ENCODE data around the gene RPS6KB2.

The RPS6KB2 gene

DNA sequence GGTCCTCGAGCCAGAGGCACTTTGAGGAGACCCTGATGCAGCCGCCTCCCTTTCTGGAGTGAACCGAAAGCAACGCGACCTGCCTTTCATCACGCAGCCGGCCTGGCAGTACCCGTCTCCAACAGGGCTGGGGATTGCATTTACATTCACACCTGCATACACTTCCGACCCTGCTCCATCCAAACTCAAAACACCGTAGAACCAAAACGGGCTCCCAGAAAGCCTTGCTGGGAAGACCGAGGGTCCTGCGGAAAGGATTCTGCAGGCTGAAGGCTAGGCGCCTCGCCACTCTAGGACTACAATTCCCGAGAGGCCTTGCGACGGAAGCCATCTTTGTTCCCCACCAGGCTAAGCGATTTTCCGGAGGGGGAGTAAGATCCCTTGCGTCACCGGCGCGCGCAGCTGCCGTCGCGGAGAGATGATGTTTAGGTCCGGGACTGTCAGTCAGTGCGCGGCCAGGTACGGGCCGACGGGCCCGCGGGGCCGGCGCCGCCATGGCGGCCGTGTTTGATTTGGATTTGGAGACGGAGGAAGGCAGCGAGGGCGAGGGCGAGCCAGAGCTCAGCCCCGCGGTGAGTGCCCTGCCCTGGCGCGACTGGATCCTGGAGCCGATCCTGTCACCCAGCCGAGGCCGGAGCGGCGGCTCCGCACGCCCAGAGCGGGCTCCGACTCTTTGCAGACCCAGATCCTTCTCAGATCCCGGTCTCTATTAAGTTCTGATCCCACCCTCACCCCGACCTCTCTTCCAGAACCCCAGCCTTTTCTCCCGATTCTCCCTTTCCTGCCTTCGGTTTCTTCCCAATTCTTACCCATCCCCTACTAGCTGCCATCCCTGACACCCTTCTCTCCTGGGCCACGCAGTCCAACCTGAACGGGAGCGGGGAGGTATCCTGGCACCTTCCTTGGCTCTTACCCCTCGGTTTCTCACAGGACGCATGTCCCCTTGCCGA lies at the start of gene RPS6KB2:
Gene RPS6KB2, plus strand, starts transcription at position 443 of the 950 bp plus-strand sequence. Its CDS starts 52 bp downstream, at position 495.
- DNase-seq (ENCODE audit: low spot score): peak; percentile 100

DNA sequence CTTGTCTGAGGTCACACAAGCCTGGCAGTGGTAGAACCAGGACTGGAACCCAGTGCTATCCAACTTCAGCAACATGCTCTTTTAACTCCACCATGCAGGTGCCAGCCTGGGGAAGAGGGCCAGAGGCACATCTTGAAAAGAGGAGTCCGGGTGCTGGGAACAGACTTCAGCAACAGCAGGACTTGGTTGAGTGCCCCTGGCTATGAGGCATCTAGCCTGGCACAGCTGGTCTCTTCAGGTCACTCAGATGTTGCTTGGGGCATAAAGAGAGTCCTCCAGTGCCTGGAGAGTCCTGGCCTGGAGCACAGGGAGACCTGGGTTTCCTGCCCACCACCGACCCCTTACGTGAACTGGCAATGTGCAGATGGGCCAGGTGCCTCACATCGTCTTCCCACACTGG lies 49.8 kb upstream of the RPS6KB2 start:
- DNase-seq (ENCODE audit: low spot score): no peak

DNA sequence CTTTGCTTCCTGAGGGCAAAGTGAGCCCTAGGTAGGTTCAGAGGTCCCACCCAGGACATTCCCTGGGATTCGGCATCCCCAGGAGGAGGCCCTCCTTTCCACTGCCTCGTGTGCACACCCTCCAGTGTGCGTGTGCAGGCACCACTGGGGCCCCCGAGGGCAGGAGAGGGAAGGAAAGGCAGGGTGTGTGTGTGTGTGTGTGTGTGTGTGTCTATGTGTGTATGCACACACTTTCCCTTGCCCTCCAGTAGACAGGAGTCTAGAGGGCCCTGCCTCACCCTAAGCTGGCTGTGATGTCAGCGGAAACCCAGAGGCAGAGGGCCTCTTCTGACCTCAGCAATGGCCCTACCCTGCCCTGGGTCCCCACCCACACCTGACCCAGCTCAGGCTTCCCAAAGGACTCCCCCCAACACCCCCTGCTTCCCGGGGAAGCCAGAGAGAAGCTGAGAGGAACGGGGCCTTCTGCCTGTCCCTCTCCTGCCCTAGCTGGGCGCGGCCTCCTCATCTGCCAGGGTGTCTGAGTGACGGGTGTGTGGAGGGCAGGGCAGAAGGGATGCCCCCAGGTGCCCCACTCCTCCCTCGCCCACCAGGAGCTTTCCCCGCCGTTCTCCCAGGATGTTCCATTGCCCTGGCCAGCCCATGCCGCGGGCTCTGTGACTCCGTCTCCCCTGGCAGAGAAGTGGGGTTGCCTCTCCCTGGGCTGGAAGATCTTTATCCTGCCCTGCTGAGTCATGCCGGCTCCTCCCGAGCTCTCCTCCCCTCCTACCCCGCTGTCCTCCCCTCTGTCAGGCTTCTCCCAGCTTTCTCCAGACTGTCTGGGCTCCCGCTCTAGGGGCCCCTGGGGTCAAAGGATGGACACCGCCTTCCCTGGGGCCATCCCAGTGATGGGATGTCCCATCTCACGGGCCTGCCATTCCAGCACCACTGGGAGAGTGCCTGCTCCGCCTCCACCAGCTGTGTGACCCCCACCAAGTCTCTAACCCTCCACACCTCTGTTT lies 48.9 kb upstream of the RPS6KB2 start:
- no peak for DNase-seq (ENCODE audit: low spot score)

DNA sequence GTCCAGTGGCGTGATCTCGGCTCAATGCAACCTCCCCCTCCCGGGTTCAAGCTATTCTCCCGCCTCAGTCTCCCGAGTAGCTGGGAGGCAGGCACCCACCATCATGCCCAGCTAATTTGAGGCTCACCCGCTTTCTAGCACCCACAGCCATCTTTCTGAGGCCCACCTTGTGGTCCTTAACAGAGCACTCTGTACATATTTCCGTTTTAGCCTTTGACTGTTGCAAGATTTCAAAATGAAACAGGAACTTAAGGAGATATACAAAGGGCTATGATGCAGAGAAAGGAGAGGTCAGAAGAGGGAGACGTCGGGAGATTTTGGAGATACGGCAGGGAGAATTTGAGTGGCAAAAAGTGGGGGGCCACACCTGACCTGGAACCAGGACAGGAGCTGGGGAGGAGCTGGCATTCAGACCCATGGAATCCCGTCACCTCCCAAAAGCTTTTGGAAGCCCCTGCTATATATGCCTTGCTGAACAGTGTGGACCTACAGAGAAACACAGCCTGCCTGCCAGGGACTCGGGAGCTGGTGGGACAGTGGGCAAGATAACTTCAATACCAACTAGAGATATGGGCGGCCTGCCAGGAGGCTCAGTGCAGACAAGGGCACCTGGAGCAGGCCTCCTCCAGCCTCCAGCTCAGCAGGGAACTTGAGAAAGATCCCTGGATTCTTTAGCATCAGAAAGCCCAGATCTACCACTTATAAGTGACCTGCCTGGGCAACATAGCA lies 46.9 kb upstream of the RPS6KB2 start:
- no peak for DNase-seq (ENCODE audit: low spot score)

DNA sequence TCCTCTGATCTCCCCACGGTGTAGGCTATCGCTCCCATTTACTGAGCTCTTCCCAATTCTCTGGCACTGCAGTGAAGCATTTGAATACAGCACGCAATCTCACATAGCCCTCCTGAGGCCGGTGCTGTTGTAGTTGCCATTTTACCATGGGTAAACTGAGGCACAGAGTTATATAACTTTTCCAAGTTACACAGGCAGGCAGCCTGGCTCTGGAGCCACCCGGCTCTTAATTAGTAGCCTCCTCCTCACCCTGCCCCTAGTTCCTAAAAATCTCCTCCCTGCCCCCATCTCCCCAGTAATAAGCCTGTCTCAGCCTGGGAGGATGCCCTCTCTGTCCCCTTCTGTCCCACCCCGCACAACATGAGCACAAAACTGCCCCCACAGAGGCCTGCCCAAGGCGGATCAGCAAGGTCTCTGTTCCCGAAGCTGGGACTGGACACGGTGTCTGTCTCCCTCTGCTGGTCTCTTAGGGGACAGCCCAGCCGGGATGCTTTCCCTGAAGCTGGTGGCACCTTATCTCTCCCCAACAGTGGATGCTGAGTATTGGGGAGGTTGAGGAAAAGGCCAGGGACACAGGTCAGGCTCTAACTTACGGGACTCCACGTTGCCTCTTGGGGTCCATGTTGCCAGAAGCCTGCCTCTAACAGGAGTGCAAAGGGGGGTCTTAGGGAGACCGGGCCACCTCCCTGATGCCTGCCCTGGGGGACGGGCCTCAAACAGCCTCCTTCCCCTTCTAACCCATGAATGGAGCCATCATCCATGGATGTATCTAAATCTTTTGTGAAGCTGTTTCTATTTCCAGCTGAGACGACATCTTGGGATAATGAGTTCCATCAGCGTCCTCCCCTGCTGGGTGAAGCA lies 45.8 kb upstream of the RPS6KB2 start:
- DNase-seq (ENCODE audit: low spot score): peak; percentile 97

DNA sequence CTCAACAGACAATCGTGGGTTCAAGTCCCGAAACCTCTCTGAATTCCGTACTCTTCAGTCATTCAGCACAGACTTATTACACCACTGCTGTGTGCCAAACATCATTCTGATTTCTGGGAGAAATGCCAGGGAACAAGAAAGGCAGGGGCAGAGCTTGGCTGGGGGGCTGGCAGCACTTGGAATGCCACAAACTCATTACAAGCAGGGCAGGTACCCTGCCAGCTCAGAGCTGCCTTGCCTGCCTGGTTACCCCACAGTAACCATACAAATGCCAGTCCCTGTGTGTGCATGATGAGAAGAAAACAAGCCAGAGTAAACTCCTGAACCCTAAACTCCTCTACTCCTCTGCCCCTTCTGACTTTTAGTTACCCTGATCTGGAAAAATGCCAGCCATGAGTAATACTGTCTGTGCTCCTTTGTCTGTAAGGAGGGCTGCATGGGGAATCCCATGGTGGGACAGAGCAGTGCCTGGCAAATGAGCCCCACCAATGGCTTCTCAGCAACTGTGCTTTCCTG lies 43.4 kb upstream of the RPS6KB2 start:
- DNase-seq (ENCODE audit: low spot score): no peak

- no peak for DNase-seq (ENCODE audit: low spot score)
Measured at GRCh38 chr11:67387069-67387468, 41.2 kb upstream of the RPS6KB2 start.

GRCh38 chr11:67387518-67387917 lies 40.8 kb upstream of the RPS6KB2 start:
- DNase-seq (ENCODE audit: low spot score): no peak

- DNase-seq (ENCODE audit: low spot score): peak; percentile 99
Measured at GRCh38 chr11:67389477-67389876, 38.8 kb upstream of the RPS6KB2 start.

GRCh38 chr11:67390947-67391303 lies 37.4 kb upstream of the RPS6KB2 start:
- DNase-seq (ENCODE audit: low spot score): no peak

GRCh38 chr11:67391304-67392182 lies 36.8 kb upstream of the RPS6KB2 start, which contains the start of gene RAD9A:
Gene RAD9A, plus strand, starts transcription at chr11:67391986. Its CDS starts 59 bp downstream, at chr11:67392045.
- peak; percentile 100 for DNase-seq (ENCODE audit: low spot score)

DNA sequence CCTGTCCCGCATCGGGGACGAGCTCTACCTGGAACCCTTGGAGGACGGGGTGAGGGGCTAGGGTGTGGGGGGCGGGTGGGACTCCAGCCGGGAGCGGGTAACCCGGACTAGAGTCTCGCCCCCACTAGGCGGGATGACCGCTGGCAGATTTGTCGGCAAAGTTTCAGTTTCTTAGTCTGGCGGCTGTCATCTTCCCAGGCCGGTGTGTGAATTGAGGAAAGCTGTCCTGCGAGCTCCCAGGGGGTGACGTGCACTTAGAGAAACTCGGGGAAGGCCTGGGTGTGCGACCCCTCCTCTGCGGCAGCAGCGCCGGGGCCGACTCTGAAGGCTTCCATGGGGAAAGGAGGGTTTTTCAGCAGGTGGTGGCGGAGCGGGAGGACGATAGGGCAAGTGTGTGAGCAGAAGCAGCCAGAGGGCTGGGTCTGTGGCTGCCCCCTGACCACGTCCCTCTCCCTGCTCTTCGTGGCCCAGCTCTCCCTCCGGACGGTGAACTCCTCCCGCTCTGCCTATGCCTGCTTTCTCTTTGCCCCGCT lies 36.0 kb upstream of the RPS6KB2 start:
- DNase-seq (ENCODE audit: low spot score): no peak

DNA sequence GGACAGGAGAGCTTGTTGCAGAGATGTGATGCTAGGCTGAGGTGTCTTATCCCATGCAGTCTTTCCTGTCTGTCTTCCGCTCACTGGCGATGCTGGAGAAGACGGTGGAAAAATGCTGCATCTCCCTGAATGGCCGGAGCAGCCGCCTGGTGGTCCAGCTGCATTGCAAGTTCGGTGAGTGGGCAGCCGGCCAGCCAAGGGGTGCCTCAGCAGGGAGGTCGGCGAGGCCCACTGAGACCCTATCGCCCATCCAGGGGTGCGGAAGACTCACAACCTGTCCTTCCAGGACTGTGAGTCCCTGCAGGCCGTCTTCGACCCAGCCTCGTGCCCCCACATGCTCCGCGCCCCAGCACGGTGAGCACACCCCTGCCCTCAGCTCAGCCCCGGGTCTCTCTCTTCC lies 34.9 kb upstream of the RPS6KB2 start:
- no peak for DNase-seq (ENCODE audit: low spot score)

- no peak for DNase-seq (ENCODE audit: low spot score)
Measured at GRCh38 chr11:67393990-67394389, 34.3 kb upstream of the RPS6KB2 start.

DNA sequence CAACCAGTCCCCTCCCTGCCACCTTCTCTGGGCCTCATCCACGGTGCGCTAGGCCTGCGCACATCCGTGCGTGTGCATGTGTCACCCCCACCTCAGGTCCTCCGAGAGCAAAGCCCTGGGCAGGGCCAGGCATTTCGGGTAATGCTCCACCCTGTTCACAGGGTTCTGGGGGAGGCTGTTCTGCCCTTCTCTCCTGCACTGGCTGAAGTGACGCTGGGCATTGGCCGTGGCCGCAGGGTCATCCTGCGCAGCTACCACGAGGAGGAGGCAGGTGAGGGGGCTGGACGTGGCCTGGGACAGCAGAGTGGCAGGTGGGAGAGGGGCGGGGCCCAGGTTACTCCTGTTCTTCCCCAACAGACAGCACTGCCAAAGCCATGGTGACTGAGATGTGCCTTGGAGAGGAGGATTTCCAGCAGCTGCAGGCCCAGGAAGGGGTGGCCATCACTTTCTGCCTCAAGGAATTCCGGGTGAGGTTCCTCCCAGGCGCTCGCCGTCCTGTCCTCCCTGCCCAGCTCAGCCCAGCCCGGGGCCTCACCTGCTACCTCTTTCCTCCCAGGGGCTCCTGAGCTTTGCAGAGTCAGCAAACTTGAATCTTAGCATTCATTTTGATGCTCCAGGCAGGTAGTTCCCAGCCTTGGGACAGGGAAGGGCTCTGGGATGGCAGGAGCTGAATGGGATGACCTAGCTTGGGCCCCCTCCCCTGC lies 32.6 kb upstream of the RPS6KB2 start:
- DNase-seq (ENCODE audit: low spot score): no peak

GRCh38 chr11:67396259-67396581 lies 32.1 kb upstream of the RPS6KB2 start:
- no peak for DNase-seq (ENCODE audit: low spot score)

DNA sequence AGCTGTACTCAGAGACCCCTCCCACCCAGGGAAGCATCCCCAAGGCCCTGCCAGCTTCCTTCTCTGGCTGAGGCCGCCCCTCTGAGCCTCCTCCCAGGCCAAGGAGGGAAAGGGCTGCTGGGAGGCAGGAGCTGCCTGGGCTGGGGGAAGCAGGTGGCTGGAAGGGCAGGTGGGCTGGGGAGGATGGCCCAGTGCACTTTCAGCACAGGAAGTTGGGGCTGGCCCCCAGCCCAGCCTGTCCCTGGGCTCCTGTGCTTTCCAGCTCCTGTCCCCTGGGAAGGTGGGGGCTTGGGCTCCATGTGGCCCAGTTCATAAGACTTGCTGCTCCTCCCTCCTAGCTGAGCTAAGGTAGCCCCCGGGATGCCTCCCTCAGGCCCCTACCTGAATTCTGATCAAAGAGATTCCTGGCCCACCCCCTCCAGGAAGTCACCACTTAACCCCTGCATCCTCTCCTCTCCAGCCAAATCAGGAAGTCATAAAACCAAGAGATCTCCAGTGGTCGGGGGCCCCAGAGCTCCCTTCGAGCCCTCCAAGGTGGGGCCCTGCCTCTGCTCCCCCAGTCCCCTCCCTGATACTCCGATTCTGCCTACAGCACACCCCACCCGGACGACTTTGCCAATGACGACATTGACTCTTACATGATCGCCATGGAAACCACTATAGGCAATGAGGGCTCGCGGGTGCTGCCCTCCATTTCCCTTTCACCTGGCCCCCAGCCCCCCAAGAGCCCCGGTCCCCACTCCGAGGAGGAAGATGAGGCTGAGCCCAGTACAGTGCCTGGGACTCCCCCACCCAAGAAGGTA lies 31.5 kb upstream of the RPS6KB2 start:
- DNase-seq (ENCODE audit: low spot score): no peak

GRCh38 chr11:67397536-67397935 lies 30.8 kb upstream of the RPS6KB2 start:
- DNase-seq (ENCODE audit: low spot score): no peak

Measured in HuH-7.5 (cell line).